Measurements from ENCODE around the gene CHFR. TPM values are rescaled to one million over a fixed set of nuclear protein-coding genes. Genes with fewer than 3 reads are reported as not detected.
"Not testable (repeated sequence)": the region's sequence is repeated elsewhere in the genome, so short reads cannot be mapped to it uniquely, and the experiment has no call there.

Gene CHFR
- total RNA-seq, 2 experiments from 2014 or later, result 41.2 to 42.9 TPM

DNA sequence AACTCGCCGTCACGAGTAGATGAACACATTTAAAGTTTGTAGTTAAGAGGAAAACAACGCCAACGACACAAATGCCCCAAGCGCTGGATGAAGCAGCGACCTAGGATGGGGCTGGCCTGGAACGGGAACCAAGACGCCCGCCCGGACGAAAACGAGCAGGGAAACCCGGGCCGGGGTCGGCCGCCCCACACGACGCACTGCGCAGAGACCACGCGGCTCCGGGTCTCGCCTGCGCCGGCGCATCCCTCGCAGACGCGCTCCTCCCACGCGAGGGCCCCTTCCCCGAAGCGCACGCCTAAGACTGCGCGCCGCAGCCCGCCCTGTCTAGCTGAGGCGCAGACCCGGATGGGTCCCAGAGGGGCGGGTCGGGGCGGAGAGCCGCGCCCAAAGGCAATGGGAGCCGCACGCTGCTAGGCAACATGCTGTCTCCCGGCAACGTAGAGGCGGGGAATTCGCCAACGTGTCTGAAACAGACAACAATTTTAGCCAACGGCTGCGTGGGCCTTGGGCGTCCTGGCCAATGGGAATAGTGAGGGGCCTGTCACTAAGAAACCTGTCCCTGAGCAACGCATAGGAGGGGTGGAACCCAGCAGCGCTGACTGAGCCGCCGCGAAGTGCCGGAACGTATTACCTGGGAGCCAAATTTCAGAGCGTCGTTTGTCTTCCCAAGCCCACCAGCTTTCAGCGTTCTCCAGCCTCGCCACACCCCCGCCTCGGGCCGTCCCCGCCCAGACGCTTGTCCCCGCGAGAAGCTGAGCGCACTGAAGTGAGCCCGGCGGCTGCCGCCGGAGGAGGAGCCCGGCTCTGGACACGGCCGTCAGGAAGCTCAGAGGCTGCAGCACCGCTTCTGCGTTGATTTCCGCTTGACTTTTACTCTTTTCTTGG, 21.0 kb upstream of the CHFR start:
- intact Hi-C loops (cut with micrococcal nuclease), result loop anchor here (1.0 to 2.0 kb wide), 9 partner anchors 21 to 222 kb away; partner anchors contain the start of genes ANKLE2, CHFR, GOLGA3 and POLE
- peaks cover 4% of the 10 kb centered on the region for H3K27me3 Mint-ChIP-seq
- H3K4me1 Mint-ChIP-seq (ENCODE audit: low read depth), result peaks cover 17% of the 10 kb centered on the region
- H3K27ac Mint-ChIP-seq, result peak overlapping the region; percentile 92
- DNase-seq, result peak; percentile 99
- H3K4me3 Mint-ChIP-seq, result peak overlapping the region; percentile 86
- peaks cover 11% of the 10 kb centered on the region for H3K36me3 Mint-ChIP-seq
- ChIA-PET POLR2A (interaction anchor here (0.6 to 1.1 kb wide), 3 partner anchors 21 to 222 kb away, joined by 3 to 5 read pairs (median 3); partner anchors contain the start of genes CHFR, ZNF10 and ZNF891), CTCF (interaction anchor here (1.3 kb wide), 1 partner anchor 12 kb away, joined by 3 read pairs; no protein-coding TSS in a partner anchor)
- H3K9me3 Mint-ChIP-seq, result peaks cover 20% of the 10 kb centered on the region

DNA sequence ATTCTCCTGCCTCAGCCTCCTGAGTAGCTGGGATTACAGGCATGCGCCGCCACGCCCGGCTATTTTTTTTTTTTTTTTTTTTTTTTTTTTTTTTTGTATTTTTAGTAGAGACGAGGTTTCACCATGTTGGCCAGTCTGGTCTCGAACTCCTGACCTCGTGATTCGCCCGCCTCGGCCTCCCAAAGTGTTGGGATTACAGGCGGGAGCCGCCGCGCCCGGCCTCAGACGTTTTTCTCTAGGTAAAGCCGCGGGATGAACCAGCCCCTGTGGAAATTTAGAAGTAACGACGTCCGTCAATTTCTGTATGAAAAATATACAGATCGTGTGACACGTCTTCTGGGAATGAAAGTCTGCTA, 20.4 kb upstream of the CHFR start:
- CTCF ChIA-PET, H3K27me3 Mint-ChIP-seq, POLR2A ChIA-PET, DNase-seq, H3K36me3 Mint-ChIP-seq: not testable (repeated sequence)
- Mint-ChIP-seq H3K9me3 (peaks cover 18% of the 10 kb centered on the region), H3K4me1 (ENCODE audit: low read depth) (peaks cover 17% of the 10 kb centered on the region), H3K4me3 (peak overlapping the region; percentile 86), H3K27ac (peak overlapping the region; percentile 52)
- intact Hi-C loops (cut with micrococcal nuclease), result loop anchor here (1.0 to 2.0 kb wide), 9 partner anchors 20 to 223 kb away; partner anchors contain the start of genes ANKLE2, CHFR, GOLGA3 and POLE

DNA sequence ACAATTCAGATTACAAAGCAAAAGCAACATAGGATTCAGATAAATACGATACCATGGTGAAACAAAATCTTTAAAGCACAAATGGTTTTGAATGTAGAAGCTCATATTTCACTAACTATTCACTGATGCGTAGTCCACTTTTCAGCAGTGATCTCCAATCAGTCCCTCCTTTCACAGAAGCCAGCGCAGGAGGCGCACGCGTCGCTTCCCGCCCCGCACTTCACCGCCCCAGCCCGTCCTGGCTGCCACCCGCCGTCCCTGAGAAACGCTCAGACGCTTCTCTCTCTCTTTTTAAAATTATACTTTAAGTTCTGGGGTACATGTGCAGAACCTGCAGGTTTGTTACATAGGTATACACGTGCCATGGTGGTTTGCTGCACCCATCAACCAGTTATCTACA, 19.8 kb upstream of the CHFR start:
- Mint-ChIP-seq H3K4me1 (ENCODE audit: low read depth) (peaks cover 17% of the 10 kb centered on the region), H3K4me3 (no peak overlapping the region), H3K9me3 (peaks cover 16% of the 10 kb centered on the region), H3K36me3 (peaks cover 8% of the 10 kb centered on the region), H3K27ac (no peak overlapping the region), H3K27me3 (peaks cover 4% of the 10 kb centered on the region)
- CTCF ChIA-PET, result no interaction called here
- intact Hi-C loops (cut with micrococcal nuclease), result no loop called here
- POLR2A ChIA-PET, result no interaction called here
- no peak for DNase-seq

DNA sequence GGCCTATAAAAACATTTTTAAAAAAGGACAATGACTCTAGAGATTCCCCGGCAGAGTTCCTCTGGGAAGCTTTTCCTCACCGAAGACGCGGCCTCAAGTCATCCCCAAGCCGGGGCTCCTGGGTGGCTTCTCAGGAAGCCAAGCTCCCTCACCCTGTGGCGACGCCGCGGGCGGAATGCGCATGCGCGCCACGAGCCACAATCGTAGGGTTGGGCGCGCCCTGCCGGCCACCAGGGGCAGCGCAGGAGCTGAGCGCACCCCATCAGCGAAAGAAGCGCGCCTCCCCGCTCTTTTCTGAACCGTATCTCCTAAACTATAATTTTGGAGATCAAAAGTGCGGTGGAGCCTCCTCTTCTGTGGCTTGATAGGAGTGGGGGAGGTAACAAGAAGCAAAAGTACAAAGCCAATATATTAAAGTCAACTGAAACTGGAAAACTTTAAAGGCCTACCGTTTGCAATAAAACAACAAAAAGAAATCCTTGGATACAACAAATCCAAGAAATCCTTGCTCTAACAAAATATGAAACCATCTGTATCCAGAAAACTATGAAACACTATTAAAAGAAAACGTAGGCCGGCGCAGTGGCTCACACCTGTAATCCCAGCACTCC, 17.4 kb upstream of the CHFR start:
- Mint-ChIP-seq H3K27ac (peak overlapping the region; percentile 62), H3K4me1 (ENCODE audit: low read depth) (peaks cover 17% of the 10 kb centered on the region), H3K36me3 (peaks cover 4% of the 10 kb centered on the region), H3K9me3 (no peaks in the 10 kb centered on the region), H3K4me3 (peak overlapping the region; percentile 51), H3K27me3 (peaks cover 4% of the 10 kb centered on the region)
- intact Hi-C loops (cut with micrococcal nuclease), result no loop called here
- CTCF ChIA-PET, result interaction anchor here (0.6 to 2.0 kb wide), 20 partner anchors 11 to 195 kb away, joined by 3 to 13 read pairs (median 4); partner anchors contain the start of gene GOLGA3
- POLR2A ChIA-PET, result no interaction called here
- peak; percentile 93 for DNase-seq

DNA sequence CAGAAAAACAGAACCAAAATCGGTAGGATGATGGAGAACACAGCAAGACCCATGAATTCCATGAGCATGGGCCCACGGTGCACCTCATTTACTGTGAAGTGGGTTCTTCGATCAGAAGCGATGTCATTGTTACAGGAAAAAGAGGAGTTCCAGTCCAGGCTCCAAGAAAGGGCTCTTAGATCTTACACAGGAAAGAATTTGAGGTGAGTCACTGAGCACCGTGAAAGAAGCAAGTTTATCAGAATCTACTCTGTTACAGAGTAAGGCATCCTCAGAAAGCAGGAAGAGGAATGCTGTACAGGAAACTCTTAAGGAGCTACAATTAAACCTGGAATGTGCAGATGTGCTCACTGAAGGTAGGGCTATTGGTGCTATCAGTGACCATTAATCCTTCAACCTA, 11.6 kb upstream of the CHFR start:
- CTCF ChIA-PET, result no interaction called here
- Mint-ChIP-seq H3K4me1 (ENCODE audit: low read depth) (no peaks in the 10 kb centered on the region), H3K4me3 (no peak overlapping the region), H3K36me3 (no peaks in the 10 kb centered on the region), H3K27ac (no peak overlapping the region), H3K9me3 (no peaks in the 10 kb centered on the region), H3K27me3 (no peaks in the 10 kb centered on the region)
- intact Hi-C loops (cut with micrococcal nuclease), result no loop called here
- POLR2A ChIA-PET, result no interaction called here
- no peak for DNase-seq

DNA sequence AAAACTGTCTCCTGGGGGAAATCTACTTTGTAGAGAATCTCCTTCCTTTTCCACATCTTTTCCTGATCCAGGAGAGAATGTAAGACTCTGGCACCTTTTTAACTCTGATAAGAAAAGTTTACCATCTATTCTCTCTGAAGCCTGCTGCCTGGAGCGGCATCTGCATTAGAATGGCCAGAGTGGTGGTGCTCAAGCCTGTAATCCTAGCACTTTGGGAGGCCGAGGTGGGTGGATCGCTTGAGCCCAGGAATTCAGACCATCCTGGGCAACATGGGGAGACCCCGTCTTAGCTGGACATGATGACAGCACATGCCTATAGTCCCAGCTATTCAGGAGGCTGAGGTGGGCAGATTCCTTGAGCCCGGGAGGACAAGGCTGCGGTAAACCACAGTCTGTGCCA, 1.4 kb upstream of the CHFR start:
- Mint-ChIP-seq H3K36me3 (peaks cover 18% of the 10 kb centered on the region), H3K27me3 (no peaks in the 10 kb centered on the region), H3K9me3 (peaks cover 9% of the 10 kb centered on the region), H3K27ac (peak overlapping the region; percentile 100), H3K4me3 (peak overlapping the region; percentile 47), H3K4me1 (ENCODE audit: low read depth) (peaks cover 15% of the 10 kb centered on the region)
- CTCF ChIA-PET, result interaction anchor here (1.3 kb wide), 1 partner anchor 16 kb away, joined by 4 read pairs; no protein-coding TSS in a partner anchor
- POLR2A ChIA-PET, result no interaction called here
- intact Hi-C loops (cut with micrococcal nuclease), result no loop called here
- DNase-seq, result no peak

DNA sequence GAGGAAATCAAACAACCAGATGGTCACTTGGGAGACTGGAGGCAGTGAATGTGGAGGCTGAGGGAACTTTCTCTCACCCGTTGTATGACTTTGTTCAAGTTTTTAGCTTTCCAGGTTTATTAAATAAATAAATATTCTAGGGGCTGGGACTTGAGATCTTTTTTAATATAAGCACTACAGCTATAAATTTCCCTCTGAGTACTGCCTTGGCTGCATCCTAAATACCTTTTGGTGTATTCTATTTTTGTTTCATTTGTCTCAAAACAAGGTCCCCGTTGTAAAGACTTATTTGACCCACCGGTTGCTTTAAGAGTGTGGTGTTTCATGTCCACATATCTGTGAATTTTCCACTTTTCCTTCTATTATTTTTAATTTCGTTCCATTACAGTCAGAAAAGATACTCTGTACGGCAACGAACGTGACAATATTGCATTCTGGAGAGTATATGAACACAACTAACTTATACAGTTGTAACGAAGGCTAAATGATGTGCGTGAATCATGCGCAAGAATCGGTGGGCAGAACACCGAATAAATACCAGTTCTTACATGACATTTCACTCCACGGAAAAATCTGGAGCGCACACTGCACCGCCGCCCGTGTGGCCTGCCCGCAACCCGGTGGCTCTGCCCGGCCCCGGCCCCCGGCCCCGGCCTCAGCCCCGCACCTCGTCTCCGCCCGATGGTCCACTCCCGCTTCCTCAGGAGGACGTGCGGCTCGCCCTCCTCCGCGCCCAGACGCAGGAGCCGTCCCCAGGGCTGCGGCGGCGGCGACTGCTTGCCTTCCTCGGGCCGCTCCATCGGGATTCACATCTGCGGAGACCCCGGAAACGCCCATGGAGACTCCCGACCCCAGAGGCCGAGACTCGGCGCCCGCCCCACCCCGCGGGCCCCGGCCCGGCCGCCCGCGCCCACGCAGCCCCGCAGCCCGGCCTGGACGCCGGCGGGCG, 602 bp downstream of the CHFR start:
- Mint-ChIP-seq H3K4me3 (peak overlapping the region; percentile 99), H3K27me3 (no peaks in the 10 kb centered on the region), H3K36me3 (peaks cover 21% of the 10 kb centered on the region), H3K27ac (peak overlapping the region; percentile 100), H3K9me3 (peaks cover 9% of the 10 kb centered on the region), H3K4me1 (ENCODE audit: low read depth) (peaks cover 17% of the 10 kb centered on the region)
- ChIA-PET POLR2A (interaction anchor here (0.7 to 1.5 kb wide), 4 partner anchors 22 to 126 kb away, joined by 3 to 5 read pairs (median 3); no protein-coding TSS in a partner anchor), CTCF (interaction anchor here (0.7 to 2.3 kb wide), 2 partner anchors 18 to 36 kb away, joined by 5 to 9 read pairs; no protein-coding TSS in a partner anchor)
- DNase-seq, result no peak
- intact Hi-C loops (cut with micrococcal nuclease), result loop anchor here (1.0 to 2.0 kb wide), 6 partner anchors 21 to 243 kb away; partner anchors contain the start of genes ANKLE2, ZNF10, ZNF140 and ZNF605

DNA sequence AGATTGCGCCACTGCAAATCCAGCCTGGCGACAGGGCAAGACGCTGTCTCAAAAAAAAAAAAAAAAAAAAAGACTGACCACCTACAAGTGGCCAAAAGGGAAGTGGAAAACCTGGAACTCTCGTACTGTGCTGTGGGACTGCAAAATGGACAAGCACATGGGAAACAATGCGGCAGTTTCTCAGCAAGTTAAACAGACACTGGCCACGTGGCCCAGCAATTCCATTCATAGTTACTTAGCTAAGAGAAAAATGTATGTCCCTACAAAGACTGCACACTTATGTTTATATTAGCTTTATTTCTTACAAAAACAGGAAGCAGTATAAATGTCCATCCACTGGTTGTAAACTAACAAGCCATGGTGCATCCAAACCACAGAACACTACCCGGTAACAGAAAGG, 5.6 kb downstream of the CHFR start:
- H3K36me3 Mint-ChIP-seq, result peaks cover 21% of the 10 kb centered on the region
- H3K27me3 Mint-ChIP-seq, result no peaks in the 10 kb centered on the region
- H3K4me3 Mint-ChIP-seq, result no peak overlapping the region
- DNase-seq, result no peak
- ChIA-PET POLR2A (no interaction called here), CTCF (interaction anchor here (1.6 kb wide), 1 partner anchor 23 kb away, joined by 4 read pairs; no protein-coding TSS in a partner anchor)
- peaks cover 11% of the 10 kb centered on the region for H3K4me1 Mint-ChIP-seq (ENCODE audit: low read depth)
- H3K27ac Mint-ChIP-seq, result no peak overlapping the region
- peaks cover 9% of the 10 kb centered on the region for H3K9me3 Mint-ChIP-seq
- intact Hi-C loops (cut with micrococcal nuclease), result no loop called here

DNA sequence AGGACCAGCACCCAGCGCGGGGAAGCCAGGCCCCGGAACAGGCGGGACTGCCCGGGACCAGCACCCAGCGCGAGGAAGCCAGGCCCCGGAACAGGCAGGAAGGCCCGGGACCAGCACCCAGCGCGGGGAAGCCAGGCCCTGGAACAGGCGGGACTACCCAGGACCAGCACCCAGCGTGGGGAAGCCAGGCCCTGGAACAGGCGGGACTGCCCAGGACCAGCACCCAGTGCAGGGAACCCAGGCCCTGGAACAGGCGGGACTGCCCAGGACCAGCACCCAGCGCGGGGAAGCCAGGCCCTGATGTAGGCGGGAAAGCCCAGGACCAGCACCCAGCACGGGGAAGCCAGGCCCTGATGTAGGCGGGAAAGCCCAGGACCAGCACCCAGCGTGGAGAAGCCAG, 12.8 kb downstream of the CHFR start:
- CTCF ChIA-PET; H3K4me3 Mint-ChIP-seq; DNase-seq; intact Hi-C loops (cut with micrococcal nuclease); POLR2A ChIA-PET; H3K9me3 Mint-ChIP-seq; H3K27me3 Mint-ChIP-seq; H3K27ac Mint-ChIP-seq: not testable (repeated sequence)
- H3K4me1 Mint-ChIP-seq (ENCODE audit: low read depth), result peaks cover 13% of the 10 kb centered on the region
- peaks cover 30% of the 10 kb centered on the region for H3K36me3 Mint-ChIP-seq

DNA sequence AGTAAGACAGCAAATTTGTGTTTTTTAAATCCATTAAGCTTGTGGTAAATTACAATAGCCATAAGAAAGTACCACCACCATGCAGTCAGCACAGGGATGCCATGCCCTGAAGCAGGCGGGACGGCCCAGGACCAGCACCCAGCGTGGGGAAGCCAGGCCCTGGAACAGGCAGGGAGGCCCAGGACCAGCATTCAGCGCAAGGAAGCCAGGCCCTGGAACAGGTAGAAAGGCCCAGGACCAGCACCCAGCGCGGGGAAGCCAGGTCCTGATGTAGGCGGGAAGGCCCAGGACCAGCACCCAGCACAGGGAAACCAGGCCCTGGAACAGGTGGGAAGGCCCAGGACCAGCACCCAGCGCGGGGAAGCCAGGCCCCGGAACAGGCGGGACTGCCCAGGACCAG, 13.2 kb downstream of the CHFR start:
- H3K9me3 Mint-ChIP-seq, result no peaks in the 10 kb centered on the region
- no peak for DNase-seq
- peaks cover 34% of the 10 kb centered on the region for H3K36me3 Mint-ChIP-seq
- ChIA-PET CTCF (interaction anchor here (0.7 kb wide), 1 partner anchor 27 kb away, joined by 3 read pairs; no protein-coding TSS in a partner anchor), POLR2A (no interaction called here)
- H3K27ac Mint-ChIP-seq, result no peak overlapping the region
- H3K4me1 Mint-ChIP-seq (ENCODE audit: low read depth), result peaks cover 13% of the 10 kb centered on the region
- H3K4me3 Mint-ChIP-seq, result no peak overlapping the region
- H3K27me3 Mint-ChIP-seq, result no peaks in the 10 kb centered on the region
- intact Hi-C loops (cut with micrococcal nuclease), result no loop called here

DNA sequence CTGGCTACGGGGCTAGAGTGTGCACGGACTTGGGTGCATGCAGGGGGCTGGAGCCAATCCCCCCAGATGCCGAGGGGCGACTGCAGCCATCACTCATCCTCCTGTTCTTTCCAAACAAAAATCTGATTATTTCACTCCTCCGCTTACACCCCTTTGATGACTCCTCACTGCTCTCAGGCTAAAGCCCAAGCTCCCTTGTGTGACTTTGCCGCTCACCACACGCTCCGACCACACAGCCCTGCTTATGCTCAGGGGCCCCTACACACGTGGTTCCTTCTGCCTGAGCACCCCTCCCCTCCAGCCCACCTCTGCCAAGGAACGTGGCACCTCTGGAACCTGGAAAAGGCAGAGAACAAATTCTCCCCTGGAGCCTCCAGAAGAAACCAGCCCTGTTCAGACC, 13.7 kb downstream of the CHFR start:
- CTCF ChIA-PET, result interaction anchor here (0.7 to 1.5 kb wide), 2 partner anchors 27 to 31 kb away, joined by 3 to 7 read pairs; no protein-coding TSS in a partner anchor
- intact Hi-C loops (cut with micrococcal nuclease), result no loop called here
- Mint-ChIP-seq H3K27ac (no peak overlapping the region), H3K27me3 (no peaks in the 10 kb centered on the region), H3K9me3 (no peaks in the 10 kb centered on the region), H3K4me1 (ENCODE audit: low read depth) (peaks cover 13% of the 10 kb centered on the region), H3K4me3 (no peak overlapping the region), H3K36me3 (peaks cover 36% of the 10 kb centered on the region)
- DNase-seq, result no peak
- POLR2A ChIA-PET, result no interaction called here

Data from activated CD4-positive, alpha-beta memory T cell treated with anti-CD3 and anti-CD28 coated beads for 36 hours (primary cell).